Activated CD4-positive, alpha-beta T cell treated with anti-CD3 and anti-CD28 coated beads, Interleukin-2, amount 50 U/mL, for 4 hours (primary cell): ENCODE results near the gene MSH5.
"Not testable (repeated sequence)": the region's sequence is repeated elsewhere in the genome, so short reads cannot be mapped to it uniquely, and the experiment has no call there.

Experiments used
- DNase-seq, 2 experiments: peaks; one replicate each; pipeline ENCODE4 v3.0.0-alpha.2; 2020

The MSH5 gene

DNA sequence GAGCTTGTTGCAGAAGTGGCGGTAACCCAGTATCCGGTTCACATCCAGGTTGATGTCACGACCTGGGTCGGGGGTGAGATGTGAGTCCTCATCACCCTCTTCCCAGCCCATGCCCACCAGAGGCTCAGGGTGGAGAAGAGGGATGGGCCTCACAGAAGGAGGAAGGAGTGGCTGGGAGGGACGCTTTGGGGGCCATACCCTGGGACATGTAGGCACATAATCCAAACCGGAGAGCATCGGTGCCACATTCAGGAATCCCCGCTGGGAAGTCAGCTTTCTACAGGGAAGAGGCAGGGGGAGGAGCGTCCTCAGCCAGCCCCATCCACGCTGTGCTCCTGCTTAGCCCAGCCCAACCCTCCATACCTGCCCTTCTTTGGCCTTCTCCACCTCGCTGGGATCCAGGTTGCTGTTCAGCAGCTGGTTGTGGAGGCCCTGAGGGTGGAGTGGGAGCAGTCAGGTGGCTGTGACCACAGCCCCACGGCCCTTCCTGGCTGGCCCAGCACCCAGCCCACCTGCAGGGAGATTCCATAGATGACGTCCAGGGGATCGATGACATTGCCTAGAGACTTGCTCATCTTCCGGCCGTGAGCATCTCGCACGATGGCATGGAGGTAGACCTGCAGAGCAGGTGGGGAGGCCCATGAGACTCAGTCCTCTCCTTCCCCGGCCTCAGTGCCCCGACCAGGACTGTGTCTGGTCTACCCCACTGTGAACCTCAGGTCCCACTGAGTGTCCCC lies 40.9 kb downstream of the MSH5 start:
- no peak for DNase-seq

DNA sequence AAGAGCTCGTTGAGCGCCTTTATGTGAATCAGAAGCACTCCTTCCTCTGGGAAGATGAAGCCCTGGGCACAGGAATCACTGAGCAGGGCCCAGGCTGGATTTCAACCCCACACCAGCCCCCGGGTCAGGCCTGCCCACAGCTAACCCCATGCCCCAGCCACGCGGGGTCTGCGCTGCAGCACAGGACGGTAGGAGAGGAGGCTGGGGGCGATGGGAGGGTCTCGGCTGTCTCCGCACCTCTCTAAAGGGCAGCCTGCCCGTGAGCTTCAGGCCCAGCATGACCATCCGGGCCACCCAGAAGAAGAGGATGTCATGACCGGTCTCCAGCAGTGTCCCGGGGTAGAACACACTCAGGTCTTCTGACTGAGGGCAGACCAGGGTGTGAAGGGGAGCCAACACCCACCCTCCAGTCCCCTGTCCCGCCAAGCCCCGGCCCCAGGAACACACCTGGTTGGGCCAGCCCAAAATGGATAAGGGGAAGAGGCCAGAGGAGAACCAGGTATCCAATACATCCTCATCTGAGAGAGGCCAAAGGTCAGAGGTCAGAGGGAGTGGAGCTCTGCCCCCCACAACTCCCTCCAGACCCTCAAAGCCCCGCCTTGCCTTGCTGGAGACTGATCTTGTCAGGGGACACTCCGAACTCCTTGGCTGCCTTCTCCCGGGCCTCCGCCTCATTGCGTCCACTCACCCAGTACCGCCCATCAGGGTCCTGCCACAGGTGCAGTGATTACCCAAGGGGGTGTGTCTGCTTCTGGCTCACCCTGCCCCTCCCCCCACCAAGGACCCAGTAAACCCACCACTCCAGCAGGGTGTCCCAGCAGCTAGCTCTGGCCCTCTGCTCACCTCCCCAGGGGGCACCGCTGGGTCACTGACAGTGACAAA lies 41.7 kb downstream of the MSH5 start:
- DNase-seq = no peak

DNA sequence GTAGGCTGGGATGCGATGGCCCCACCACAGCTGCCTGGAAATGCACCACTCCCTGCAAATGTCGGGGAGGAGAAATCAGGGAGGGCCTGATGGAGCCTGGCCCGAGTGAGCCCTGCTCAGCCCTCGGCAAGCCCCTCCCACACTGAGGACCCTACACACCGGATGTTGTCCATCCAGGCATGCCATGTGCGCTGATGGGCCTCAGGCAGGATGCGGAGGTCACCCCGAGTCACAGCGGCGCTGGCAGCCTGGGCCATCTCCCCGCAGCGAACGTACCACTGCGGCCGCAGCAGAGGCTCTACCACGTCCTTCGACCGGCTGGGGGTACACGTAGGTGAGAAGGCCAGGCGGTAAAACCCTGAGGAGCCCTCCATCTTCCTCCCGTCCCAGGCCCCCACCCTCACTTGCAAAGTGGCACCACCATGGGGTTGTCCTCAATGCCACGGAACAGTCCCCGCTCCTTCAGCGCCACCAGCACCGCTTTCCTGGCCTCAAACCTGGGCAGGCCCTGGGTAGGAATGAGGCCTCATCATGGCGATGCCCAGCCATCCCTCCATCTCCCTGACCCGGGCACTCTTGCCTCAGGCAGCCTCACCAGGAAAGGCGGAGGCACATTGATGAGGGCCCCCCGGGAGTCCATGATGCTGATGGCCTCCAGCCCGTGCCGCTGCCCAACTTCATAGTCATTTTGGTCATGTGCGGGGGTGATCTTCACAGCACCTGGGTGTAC lies 42.5 kb downstream of the MSH5 start:
- no peak for DNase-seq

DNA sequence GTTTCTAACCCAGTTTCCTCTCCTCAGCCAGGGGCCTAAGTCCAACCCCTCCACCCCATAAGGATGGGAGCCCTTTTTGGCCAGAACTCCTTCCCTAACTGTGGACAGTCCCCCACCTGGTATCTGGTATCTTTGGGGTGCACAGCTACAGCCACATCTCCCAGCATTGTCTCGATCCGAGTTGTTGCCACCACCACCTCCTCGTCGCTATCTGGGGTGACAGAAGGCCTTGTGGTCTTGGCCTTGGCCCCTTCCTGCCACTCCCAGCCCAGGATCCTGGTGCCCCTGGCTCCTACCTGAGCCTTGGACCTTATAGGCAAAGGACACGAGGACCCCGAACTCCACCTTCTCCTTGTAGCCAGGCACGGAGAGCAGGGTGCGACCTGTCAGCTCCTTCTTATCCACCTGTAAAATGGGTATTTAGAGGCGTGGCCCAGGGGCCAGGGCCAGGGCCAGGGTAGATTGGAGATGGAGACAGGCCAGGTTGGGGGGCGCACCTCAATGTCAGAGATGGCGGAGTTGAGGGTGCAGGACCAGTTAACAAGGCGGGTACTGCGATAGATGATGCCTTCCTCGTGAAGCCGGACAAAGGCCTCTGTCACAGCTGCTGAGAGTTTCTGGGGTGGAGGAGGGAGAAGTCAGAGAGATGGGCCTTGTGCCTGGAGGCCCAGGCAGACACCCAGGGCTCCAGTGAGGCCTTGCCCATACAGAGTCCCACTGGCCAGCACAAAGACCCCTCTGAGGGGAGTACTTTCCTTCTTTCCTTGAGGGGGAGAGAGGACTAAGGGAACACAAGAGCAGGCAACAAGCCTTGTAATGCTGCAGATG lies 44.5 kb downstream of the MSH5 start:
- DNase-seq = no peak

DNA sequence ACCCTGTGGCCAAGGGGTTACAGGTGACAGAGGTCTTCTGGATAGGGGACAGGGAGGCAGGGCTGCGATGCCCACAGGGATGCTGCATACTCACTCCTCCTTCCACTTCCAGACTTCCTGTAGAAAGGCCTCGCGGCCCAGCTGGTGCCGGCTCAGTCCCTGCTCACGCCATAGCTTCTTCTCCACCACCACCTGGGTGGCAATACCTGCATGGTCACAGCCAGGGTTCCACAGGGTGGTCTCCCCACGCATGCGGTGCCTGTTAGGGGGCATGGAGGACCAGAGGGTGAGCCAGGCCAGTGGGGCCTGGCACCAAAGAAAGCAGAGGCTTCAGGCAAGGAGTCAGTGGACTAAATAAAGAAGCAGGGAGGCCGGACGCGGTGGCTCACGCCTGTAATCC lies 45.7 kb downstream of the MSH5 start:
- DNase-seq = no peak

DNA sequence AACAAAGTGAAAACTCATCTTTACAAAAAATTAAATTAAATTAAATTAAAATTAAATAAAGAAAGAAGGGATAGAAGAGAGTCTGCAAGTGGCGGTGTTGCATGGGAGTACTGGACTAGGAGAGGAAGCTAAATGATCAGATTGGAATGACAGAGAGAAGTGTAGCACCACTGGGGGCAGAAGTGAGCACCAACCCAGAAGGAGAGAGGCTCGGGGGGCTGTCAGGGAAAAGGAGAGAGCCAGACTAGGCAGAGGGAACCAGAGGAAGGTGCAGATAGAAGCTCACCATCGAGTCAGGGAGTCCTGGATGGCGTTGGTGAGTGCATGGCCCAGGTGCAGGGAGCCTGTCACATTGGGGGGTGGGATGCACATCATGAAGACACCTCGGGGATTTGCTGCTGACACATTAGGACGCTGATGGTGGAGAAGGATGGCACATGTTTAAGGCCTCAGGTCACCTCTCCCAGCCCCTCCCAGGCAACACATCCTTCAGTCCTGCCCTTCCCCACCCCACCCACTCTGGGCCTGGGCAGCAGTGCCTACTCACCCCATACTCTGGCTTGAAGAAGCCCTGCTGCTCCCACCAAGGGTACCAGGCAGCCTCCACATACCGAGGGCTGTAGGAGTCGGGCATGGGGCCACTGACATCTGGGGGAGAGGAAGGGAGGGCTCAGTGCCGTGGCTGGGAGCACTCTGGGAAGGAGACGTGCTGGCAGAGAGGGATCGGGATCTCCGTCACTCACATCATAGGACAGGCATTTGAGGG lies 51.7 kb downstream of the MSH5 start:
- no peak for DNase-seq

DNA sequence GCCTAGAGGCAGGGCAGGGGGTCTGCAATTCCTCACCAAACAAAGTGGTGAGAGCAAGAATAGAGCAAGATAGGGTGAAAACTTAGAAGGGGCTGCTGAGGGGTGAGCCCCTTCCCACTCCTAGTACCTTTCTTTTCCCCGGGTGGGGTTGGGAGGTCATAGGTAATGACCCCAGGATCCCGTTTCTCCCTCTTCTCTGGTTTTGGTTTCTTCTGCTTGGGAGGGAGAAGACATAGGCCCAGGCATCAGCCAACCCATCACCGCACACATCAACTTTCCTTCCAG lies 52.2 kb downstream of the MSH5 start:
- no peak for DNase-seq

DNA sequence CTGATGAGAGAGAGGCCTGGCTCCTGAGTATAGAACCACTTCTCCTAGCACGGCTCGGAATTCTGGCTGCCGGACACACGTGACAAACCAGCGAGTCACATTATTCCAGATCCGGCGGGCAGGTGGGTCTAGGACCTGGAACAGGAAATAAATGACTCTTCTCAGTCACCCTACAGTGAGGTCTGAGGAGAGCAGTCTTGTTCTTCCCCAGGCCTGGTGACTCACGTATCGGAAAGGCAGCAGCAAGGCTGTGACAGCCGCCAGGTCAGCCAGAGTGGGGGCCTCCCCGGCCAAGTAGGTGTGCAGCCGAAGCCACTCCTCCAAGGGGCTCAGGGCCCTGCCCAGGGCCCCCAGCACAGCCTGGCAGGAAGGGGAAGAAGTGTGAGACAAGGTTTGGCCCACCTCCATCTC lies 53.0 kb downstream of the MSH5 start:
- DNase-seq = no peak

DNA sequence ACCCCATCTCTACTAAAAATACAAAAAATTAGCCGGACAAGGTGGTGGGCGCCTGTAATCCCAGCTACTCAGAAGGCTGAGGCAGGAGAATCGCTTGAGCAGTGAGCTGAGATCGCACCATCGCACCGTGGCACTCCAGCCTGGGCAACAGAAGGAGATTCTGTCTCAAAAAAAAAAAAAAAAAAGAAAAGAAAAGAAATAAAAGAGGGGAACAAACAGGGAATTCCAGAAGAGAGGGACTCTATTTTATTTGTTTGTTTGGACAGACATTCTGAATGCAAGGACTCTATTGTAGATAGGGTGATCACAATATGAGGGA lies 54.1 kb downstream of the MSH5 start:
- not testable (repeated sequence) for DNase-seq

DNA sequence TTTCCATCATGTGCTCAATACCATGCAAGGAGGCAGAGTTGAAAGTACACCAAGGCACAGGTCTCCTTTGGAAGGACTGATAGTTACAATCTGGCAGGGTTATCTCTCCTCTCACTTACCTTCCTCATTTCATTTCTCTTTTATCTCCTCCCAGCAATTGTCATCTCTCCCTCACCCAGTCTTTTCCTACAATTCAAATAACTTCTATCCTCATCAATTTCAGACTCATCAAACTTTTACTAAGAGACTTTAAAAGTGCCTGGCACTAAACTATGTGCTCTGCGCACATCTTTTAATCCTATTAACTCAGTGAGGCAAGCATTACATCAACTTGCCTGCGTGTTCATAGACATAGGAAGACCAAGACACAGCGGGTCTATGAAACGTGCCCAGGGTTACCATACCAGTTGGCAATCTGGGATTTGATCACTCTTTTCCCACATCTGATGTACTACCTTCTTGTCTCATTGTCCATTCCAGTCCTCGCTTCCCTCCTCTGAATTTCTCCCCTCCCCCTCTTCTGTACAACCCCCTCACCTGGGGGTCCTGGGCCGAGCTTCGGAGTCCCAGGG lies 54.6 kb downstream of the MSH5 start:
- no peak for DNase-seq

DNA sequence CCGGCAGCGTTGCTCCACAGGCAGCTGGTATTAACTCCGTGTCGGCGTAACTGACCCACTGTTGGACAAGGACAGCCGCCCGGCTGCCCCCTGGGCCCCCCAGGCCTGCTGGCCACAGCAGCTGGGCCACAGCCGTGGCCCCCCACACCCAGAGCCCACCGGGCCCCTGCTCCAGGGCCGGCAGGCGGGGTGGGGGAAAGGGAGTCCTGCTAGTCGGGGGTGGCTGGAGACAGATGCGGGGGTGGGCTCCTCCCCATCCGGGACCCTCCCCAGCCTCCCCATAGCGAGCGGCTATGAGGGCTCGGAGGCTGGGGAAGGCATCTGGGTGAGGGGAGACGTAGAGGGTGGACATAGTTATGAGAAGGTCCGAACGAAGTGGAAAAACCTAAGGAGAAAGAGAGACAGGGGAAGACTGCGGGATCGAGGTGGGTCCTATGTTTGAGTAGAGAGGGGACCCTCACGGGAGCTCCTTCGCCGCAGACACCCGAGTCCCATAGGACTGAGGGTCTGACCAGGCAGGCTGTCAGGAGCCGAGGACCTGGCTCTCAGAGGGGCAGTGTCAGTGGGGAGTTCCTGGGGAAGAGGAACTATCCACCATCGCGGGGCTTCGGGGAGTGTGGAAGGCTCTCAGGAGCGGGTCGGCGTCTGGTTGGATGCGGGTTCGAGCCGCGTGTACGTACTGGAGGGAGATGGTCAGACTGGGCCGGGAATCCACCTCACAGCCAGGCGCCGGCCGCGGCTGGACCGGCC lies 55.2 kb downstream of the MSH5 start:
- DNase-seq = no peak

DNA sequence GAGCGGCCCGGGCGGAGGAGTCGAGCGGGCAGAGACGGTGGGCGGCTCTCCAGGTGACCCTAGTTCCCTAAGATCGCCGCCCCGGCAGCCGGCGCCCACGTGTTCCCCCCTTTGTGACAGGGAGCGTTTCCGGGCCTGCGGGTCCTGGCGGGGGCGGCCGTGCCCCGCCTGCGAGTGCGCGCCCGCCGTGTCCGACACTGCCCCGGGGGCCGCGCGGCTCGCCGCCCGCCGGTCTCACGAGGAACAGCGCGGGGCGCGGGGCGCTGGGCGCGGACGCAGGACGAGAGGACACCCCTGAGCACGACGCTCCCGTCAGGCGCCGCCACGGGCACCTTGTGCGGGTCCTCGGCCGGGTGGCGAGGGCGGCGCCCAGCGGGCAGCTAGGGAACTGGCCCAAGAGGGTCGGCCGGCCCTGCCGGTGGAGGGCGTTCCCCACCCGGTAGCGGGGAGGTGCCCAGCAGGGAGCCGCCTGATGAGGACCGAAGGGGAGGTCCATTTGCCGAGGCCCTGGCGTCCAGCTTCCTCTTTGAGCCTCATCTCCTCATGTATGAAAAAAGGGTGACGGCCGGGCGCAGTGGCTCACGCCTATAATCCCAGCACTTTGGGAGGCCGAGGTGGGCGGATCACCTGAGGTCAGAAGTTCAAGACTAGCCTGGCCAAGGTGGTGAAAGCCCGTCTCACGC lies 56.0 kb downstream of the MSH5 start, which contains the start of gene VARS1:
VARS1 (minus strand) TSS at position 137 of the 683 bp plus-strand sequence. CDS start 535 bp downstream, outside the sequence.
- DNase-seq = peak; percentile 70 to 73

DNA sequence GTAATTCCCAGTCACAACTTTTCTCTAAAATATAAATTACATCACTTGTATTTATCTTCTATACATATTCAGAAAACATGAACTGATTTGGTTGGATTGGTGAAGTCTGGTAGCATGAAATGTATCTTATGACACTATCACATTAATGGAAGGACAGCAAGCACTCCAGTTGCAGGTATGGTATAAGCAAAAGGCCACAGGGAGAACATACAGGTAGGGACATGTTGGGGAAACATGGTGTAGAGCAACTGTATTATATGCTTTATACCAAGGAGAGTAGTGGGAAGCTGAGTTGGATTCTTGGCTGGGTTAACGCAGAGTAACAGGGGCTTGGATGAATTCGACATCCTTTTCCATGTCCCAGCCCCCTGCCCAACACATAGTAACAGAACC lies 57.2 kb downstream of the MSH5 start:
- no peak for DNase-seq

DNA sequence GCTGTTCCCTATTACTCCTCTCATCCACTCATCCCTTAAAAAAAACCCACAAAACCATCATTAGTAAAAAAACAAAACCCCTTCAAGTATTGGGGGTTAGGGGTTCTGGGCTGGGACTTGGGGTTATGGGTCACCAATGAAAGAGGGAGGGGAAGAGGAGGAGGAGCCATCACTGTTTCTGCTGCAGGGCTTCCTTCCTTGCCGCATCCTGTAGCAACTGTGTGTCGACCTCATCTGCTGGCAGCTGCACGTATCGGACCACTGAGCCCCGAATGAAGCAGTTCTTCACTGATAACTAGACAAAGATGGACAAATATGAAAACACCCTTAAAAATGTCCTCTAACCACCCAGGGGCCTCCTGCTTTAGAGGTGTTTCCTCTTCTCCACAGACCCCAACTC lies 57.8 kb downstream of the MSH5 start:
- no peak for DNase-seq

DNA sequence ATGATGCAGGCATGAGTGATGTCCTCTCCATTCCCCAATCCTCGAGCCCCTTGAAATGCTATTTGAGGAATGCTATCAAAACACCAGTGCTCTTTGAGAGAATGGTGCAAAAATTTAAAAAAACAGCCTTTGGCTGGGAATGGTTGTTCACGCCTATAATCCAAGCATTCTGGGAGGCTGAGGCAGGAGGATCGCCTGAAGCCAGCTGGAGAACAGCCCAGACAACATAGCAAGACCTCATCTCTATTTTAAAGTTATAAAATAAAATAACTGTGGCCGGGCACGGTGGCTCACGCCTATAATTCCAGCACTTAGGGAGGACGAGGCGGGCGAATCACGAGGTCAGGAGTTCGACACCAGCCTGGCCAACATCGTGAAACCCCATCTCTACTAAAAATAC lies 60.0 kb downstream of the MSH5 start:
- DNase-seq = no peak

DNA sequence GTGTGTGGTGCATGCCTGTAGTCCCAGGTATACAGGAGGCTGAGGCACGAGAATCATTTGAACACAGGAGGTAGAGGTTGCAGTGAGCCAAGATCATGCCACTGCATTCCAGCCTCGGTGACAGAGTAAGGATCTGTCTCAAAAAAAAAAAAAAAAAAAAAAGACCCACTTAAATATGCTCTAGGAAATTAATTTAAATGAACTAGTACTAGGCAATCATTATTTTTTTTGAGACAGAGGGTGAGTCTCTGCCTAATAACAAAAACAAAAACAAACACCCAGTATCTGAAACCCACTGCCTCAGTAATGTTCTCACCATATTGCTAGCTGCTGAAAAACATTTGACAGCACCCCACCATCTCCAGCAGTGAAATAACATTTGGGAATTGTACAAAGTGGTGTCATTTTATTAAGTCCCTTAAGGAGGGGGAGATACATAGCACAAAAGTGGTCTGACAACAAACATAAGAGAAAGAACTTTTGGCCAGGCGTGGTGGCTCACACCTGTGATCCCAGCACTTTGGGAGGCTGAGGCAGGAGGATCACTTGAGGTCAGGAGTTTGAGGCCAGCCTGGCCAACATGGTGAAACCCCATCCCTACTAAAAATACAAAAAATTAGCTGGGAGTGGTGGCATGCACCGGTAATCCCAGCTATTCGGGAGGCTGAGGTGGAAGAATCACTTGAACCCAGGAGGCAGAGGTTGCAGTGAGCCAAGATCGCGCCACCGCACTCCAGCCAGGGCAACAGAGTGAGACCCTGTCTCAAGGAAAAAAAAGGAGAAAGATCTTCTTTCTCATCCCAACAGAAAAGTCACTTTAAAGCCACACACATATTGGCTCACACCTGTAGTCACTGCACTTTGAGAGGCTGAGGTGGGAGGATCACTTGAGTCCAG lies 61.5 kb downstream of the MSH5 start:
- DNase-seq = not testable (repeated sequence)

DNA sequence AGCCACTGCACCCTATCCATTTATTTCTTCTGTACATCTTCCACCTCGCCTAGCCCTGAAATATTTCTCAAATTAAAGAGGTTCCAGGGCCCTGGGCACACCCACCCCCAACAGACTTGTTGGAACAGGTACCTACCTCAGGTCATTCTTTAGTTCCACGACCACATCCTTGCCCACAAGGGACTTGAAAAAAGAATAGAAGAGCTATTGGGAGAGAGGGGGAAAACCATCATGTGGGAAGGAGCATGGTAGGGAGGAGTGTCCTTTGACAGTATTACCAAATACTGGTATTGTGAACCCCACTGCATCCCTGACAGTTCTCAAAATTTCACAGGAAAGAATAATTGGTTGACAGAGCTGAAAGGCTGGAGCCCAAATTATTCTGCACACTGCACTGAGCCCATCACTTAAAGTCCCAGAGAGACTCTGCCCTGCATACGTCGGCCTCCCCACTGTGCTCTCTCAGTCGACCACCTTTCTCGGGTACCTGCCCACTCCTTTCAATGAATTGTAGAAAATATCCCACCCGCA lies 66.2 kb downstream of the MSH5 start:
- no peak for DNase-seq

DNA sequence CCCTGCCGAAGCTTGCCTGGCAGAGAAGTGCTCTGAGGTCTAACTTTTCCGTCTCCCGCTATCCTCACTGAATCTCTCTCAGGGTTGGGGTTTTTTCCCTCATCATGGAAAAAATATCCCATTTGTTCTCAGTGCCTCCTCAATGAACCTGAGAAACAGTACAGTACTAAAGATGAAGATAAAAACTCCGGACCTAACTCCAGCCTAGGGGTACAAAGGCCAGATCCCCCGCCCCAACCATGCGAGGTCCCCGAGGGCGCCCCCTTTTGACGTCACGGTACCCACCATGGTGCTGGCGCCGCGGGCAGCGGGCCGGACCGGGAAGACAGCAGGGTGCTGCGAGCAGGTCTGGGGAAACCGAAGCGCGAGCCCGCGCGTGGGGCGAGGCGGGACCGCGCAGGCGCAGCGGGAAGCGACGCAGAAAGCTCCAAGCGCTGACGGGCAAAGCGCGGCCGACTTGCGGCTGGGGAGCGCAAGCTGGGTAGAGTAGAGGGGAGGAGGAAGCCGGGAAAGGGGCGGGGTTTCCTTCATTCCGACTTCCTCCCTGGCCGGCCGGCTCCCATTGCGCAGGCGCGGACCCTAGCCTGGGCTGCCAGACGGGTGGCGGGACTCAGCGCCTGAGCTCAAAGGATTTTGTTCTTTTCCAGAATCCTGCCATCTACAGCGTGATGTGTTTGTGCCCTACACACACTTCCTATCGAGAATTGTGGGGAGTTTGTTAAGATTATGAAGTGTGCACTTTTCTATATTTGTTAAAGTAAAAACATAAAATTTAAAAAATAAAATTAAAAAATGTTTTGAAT lies 66.9 kb downstream of the MSH5 start, which contains the start of gene LSM2:
LSM2 (minus strand) TSS at position 497 of the 803 bp plus-strand sequence; CDS start at position 288, 209 bp downstream.
- peak; percentile 95 to 96 for DNase-seq
